ENCODE results near the gene GFI1B.
"Not testable (repeated sequence)": the region's sequence is repeated elsewhere in the genome, so short reads cannot be mapped to it uniquely, and the experiment has no call there.

The GFI1B gene

DNA sequence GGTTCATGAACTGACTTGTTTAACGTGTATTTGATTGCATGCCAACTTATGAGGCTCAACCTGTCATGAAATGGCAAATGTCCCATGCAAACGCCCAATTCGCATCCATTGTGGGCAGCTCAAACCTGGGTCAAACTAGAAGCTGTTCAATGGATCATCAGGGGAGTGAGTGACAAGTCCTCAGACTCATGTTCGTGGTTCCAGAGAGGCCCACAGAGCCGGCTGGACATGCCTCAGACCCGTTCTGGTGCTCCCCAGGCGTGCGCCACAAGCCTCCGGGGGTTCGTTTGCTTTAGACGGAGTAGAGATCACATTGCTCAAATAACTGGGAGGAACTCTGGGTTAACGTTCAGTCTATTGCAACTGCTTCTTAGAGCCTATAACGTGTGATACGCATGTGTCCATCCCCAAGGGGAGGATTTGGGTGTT lies 15.0 kb downstream of the GFI1B start:
- FAIRE-seq: no peak

DNA sequence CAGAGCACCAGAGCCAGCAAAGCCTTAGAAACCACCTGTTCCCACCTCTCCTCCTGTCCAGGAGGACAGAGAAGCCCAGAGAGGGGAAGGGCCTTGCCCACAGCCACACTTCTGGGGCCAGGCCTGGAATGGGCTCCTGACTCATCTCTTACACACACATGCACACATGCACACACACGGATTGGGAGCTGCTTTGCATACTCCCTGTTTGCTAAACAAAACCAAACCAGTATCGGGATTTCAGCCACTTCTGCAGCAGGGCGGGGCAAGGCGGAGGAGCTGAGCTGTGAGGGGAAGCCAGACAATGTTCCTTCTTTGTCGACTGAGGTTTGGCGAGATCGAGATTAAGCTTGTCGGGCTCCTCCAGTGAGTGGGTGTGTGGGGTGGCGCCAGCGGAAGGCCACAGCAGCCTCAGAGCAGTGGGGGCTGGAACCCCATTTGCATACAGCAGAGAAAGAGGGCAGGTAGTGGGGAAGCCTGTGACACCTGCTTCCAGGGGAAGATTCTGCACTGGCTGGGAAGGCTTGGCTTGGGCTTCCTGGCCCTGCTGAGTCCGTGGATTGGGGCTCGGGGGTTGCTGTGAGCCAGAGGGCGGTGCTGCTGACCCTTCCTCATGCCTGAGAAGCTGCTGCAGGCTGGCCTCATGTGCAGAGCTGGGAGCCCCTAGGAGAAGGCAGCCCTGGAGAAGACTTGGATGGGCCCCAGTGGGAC lies 16.1 kb downstream of the GFI1B start:
- FAIRE-seq: no peak

DNA sequence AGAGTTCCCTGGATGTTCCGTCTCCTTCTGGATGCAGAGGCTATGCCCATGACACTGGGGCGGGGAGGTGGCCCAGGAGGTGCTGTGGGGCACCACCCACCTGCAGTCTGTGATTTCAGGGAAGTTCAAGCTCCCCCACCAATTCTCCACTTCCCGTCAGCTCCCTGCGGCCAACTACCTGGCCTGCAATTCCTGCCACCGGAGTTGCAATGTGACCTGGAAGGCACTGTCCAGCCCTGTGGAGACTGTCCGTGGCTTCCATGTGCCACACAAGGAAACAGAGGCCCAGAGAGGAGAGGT lies 16.6 kb downstream of the GFI1B start:
- FAIRE-seq: no peak

DNA sequence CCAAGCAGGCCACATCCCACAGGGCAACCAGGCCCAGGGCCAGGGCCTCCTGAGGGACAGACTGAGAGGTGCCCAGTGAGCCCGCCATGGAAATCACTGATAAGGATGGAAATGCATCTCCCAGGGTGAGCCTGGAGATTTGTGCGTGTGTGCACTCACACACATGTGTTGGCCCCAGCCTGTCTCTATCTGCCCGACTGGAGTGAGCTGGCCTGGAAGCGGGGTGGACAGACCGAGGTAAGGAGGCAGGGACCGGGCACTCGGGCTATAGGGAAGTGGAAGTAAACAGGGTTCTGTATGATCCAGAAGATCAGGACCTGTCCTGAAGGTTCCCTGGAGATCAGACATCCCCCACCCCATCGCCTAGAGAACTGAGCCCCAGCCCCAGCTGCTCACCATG lies 17.4 kb downstream of the GFI1B start:
- FAIRE-seq: no peak

DNA sequence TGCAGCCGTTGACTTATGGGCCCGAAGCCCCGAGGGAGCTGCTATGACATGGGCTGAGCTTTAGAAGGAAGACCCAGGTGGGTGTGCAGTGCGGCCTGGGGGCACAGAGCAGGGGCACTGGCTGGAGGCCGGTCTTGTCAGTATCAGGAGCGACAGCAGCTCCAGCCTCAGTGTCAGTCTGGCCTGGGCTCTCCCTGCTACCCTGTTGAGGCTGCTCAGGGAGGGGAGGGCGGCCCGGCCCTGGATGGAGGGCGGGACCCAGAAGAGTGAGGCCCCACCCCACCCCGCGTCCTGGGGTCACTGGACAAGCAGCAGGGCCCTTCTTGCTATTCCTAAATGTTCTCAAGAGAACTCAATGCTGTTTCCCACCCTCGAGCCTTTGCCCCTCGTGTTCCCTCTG lies 18.0 kb downstream of the GFI1B start:
- FAIRE-seq: no peak

DNA sequence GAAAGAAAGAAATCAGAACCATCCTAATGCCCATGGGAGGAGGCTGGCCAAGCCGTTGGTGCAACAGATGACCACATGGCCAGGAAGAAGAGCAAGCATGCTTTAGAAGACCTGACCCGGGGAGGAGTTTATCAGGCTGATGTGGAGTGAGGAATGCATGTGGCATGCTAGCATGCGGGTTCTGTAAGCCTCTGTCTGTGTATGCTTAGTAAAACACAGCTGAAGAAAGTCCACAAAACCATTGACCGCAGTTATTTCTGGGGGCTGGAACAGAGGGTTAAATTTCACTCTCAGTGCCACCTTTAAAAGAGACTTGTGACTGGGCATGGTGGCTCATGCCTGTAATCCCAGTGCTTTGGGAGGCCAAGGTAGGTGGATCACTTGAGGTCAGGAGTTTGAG lies 19.1 kb downstream of the GFI1B start:
- FAIRE-seq: no peak

DNA sequence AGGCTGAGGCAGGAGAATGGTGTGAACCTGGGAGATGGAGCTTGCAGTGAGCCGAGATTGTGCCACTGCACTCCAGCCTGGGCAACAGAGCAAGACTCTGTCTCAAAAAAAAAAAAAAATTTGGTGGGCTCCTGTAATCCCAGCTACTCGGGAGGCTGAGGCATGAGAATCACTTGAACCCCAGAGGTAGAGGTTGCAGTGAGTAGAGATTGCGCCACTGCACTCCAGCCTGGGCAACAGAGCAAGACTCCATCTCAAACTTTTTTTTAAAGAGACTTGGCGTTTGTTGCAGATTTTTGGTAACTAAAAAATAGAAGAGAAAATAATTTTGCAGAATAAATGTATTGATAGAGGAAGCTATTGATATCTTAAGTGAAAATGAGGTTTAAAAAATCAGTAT lies 19.7 kb downstream of the GFI1B start:
- FAIRE-seq: not testable (repeated sequence)

DNA sequence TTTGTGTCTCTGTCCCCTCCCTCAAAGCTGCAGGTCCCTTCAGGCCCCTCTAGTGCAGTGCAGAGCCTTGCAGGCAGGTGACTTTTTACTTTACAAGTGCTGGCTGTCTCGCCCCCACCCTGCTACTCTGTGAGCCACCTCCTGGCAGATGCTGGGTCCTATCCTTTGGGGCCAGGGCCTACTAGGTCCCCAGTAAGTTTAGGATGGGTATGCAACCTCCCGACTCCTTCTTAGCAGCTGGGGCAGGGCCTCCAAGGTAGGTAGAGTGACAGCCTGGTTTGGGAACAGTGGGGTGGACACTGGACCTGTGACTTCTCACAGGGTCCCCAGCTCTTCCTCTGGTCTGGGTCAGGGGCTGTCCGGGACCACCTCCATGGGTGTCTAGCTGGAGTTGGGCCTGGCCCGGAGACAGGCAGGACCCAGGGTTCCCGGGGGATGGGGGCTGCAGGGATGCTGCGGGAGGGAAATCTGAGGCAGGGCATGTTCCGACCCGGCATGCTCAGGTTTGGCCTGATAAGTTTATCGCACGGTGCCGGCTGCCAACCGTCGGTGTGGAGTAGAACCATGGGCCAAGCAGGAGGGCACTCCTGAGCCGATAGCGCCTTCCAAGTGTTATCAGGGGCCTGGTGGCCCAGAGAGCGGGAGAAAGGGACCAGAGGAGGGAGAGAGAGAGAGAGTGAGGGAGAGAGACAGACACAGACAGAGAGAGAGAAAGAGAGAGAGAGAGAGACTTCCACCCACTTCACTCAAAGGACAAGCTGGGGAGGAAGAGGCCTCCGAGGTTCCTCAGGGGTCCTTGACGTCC lies 20.5 kb downstream of the GFI1B start:
- FAIRE-seq: no peak

DNA sequence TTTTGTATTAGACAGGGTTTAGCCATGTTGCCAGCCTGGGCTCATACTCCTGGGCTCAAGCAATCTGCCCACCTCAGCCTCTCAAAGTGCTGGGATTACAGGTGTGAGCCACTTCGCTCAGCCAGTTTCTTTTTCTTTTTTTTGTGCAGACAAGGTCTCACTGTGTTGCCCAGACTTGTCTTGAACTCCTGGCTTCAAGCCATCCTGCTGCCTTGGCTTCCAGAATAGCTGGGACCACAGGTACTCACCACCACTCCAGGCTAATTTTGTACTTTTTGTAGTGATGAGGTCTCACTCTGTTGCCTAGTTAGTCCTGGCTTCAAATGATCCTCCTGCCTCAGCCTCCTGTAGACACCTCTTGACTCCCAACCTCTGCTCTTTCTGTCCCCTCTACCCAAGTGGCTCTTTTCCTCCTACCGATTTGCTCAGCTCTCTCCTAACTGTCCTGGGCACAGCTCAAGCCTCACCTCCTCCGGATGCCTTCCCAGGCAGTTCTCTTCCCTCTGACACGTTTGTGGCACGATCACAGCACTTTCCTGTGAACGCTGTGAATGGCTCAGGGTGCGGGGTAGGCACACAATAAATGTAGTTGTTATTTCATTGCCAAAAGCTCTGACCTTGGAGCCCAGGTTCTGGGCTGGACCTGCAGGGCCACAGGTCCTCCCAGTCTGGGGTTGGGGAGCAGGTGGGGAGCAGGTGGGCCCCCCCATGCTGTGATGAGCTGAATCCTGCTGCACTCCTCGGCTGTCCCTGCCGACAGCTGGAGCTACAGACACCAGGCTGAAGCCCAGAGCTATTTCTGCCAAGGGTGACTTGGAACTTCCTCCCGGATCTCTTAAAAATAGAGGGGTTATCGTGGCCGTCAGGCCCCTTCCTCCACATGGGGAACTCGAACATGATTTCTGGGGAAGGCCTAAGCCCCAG lies 23.9 kb downstream of the GFI1B start:
- FAIRE-seq: no peak

DNA sequence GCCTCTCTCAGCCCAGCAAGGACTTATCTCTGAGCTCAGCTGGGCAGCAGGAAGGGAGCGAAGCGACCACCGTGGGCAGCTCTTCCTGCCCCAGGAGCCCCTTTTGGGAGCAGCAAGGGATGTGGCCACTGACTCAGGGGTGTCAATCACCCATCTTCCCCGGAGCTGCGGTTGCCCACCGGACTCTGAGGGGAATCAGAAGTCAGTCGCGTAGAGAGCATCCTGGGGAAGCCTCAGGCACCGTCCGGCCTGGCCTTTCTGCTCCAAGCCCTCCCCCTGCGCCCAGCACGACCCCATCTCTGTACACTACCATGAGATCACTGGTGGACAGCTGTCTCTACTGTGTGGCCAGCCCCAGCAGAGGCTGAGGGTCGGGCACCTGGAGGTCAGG lies 24.6 kb downstream of the GFI1B start:
- no peak for FAIRE-seq

DNA sequence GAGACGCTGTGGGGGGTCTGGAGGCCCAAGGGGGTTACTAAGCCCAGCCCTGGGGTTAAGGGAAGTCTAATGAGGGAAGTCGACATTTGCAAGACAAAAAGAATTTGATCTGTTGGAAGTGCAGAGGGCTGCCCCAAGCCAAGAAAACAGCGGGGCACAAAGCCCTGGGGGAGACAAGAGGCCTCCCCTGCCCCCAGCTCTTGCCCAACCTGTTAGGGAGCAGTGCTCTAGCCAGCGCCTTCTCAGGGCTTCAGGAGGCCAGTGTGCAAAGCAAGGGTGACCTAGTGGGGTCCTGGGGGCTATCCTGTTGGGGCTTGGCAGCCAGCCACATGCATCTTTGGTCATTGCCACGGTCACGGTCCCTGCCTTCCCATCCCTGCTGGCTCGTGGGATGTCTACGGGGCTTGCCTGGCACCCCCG lies 25.2 kb downstream of the GFI1B start:
- no peak for FAIRE-seq

DNA sequence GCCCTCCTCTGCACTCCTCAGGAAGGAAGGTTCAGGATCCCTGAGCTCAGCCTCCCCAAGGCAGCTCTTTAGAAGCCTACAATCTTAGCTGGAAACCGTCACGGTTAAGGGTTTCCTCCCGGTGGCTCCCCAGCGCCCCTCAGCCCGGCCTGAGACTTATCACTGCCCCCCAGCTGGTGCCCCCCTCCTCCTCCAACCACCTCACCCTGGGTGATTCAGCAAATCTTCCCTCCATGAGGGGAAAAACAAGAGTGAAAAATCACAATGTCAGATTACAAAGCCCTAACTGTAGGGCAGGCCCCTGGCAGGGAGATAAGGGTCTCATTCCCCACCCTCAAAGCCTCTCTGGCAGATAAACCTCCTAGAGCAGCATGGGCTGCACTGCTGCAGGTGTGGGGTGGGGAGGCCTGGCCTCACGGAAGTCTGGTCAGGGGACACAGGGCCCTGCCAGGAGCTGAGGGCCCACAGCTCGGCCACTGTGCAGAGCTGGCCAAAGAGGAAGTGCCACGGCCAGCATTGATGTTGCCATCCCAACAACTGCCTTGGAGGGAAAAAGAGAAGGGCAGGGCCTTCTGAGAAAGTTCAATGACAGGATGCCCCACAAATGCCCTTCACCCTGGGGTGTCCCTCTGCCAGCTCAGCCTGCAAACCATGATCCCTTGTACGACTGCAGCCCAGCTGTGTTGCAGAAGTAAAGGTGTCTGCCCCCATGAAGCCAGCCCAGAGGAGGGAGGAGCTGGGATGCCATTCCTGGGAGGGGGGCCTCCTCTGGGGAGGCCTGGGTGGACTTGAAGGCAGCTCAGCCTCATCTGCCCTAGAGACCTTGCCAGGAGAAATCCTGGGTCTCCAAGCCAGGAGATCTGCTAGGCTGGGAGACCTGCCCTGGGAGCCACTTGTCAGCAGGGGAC lies 25.9 kb downstream of the GFI1B start:
- FAIRE-seq: no peak

DNA sequence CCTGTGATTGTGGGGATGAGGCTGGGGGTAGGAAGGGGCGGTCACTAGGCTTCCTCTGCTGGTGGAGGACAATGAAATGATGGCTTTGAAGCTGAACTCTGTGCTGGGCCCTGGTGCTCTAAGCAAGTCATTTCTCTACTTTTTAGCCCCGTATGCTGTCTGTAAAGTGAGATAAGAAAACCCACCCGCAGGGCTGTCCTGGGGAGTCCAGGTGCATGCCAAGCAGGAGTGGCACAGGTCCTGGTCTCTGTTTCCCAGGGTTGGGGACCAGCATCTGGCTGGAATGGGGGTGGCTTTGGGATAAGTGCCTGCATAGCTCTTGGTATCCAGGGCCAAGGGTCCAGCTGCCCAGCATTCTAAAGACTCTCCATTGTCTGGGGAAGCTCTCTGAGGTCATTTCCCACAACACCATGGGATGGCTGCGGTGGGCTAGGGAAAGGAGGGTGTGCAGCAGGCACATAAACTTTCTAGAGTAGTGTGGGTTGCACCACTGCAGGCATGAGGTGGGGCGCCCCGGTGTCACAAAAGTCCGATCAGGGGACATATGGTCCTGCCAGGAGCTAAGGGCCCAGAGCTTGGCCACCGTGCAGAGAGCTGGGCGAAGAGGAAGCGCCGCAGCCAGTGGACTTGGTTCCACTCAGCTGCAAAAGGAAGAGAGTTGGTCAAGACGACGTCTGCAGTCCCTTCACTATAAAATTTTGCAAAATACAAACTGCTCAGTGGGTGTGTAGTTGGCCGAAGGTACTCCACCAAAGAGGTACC lies 26.7 kb downstream of the GFI1B start:
- FAIRE-seq: no peak

DNA sequence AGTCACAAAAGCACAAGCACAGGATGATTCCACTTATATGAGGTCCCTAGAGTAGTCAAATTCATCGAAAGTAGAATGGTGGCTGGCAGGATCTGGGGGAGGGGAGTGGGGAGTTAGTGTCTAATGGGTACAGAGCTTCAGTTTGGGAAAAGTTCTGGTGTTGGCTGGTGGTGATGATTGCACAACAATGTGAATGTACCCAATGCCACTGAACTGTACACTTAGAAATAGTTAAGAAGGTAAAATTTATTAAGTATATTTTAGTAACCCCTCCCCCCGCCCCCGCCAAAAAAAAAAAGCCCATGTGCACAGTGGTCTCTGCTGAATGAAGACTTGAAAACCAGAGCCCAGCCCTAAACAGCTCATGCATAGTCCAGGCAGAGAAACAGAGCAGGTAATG lies 27.5 kb downstream of the GFI1B start:
- FAIRE-seq: no peak

DNA sequence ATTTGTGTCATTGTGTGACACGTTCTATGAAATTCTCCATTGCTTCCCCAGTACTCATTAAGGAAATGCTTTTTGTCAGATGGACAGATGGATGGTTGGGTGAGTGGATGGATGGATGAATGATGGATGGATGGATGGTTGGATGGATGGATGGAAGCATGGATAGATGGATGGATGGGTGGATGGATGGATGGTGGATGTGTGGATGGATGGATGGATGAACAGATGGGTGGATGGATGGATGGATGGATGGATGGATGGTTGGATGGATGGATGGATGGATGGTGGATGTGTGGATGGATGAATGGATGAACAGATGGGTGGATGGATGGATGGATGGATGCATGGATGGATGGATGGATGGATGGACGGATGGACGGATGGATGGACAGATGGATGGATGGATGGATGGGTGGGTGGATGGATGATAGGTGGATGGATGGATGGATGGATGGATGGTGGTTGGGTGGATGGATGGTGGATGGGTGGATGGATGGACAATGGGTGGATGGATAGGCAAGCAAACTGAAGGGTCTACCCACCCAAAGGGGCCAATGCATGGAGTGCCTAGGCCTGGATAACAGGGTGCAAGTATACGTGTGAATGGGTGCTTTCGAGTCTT lies 28.3 kb downstream of the GFI1B start:
- no peak for FAIRE-seq

DNA sequence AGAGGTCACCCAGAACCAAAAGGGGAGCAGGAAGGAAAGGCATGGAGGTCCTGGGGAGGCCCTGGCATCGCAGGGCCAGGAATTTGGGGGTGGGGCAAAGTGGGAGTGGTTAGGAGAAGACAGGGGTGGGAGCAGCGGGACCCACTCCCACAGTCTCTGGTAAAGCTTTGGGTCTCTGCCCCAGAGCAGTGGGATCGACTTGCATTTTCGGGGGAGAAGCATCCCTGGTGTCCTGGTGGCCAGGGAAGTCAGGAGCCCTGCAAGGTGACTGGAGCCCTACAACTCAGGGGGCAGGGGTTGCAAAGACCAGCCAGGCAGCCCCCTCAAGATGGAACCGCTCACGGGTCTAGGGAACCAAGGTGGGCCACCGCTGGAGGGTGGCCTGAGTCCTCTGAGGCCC lies 29.9 kb downstream of the GFI1B start:
- FAIRE-seq: no peak

DNA sequence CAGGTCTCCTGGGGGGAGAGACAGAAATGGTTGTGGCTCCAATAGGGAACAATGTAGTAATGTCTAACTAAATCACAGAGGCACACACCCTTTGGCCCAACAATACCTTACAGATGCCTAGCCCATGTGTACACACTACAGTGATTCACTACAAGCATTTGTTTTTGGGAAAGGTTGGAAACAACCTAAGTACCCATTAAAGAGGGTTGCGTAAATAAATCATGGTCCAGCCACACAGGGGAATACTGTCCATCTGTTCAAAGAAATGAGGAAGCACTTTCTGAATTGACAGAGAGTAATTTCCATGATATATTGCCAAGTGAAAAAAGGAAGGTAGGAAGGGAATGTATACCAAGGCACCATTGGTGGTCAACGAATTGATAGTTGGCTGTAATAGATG lies 30.3 kb downstream of the GFI1B start:
- FAIRE-seq: no peak

DNA sequence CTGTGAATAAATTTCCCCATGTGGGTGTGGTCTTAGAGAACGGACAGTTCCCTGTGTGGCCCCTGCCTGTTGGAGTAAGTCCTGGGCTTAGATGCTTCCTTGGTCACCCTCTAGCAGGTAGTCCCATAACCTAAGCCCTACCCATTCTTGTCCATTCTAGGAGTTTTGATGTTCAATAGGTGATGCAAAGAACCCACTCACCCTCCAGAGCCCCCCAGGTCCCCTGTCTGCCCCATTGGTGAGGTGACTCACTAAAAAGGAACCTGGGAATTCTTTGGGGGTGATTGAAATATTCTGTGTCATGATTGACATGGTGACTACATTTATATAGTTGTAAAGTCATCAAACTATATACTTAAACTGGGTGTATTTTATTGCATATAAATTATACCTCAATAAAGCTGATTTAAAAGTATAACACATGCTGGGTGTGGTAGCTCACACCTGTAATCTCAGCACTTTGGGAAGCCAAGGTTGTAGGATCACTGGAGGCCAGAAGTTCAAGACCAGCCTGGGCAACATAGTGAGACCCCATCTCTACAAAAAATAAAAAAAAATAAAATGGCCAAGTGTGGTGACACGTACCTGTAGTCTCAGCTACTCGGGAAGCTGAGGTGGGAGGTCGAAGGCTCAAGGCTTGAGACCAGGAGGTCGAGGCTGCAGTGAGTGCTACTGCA lies 31.6 kb downstream of the GFI1B start:
- peak; percentile 28 for FAIRE-seq

DNA sequence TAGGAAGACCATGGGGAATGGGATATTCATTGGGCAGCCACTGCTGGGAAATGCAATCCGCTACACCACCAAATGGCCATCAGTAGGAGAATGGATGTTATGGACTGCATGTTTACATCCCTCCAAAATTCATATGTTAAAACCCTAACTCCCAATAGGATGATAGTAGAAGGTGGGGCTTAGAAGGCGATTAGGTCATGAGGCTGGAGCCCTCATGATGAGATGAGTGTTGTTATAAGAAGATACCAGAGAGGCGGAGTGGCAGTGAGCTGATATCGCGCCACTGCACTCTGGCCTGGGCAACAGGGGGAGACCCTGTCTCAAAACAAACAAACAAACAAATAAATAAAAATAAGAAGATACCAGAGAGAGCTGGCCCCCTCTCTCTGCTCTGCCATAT lies 36.2 kb downstream of the GFI1B start:
- FAIRE-seq: no peak

DNA sequence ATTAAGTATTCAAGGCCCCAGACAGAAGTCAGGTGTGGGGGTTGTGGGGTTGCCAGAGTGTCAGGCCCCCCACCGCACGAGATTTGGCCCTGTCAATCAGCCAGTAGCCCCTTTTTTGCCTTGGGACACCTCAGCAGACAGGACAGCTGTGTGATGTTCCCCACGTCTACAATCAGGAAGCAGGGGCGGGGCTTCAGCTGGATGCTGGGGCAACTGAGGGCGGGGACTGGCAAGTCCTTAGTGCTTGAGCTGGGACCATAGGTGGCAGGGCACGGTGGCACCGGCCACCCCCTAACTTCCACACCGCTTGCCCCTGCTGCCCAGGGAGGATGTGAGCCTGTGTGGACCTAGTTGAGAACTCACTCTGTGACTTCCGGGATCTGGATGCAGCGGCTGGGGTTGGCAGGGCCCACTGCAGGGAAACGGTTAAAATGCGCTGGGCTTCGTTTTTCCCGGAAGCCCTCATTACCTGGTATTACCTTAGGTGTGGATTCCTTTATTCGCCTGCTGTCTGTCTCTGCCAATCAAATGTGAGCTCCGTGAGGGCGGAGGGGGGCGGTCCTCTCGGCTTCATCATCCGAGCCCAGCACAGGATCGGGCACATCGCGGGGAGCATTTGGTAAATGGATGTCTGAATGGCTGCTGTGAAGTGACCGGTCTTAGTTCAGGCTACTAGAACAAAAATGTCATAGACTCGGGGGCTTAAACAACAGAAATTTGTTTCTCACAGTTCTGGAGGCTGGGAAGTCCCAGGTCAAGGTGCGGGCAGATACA lies 44.8 kb downstream of the GFI1B start:
- no peak for FAIRE-seq

Data from colon (tissue), 2 donors.